NCI-H345 treated with DMSO at 0.1 percent for 48 hours (cell line): ENCODE data around the gene CACNA1C.
"Not testable (repeated sequence)": the region's sequence is repeated elsewhere in the genome, so short reads cannot be mapped to it uniquely, and the experiment has no call there.

ENCODE experiments used
- DNase-seq: peaks from one replicate; lab custom pipeline; 2025; ENCODE audit not compliant: unreplicated experiment; lab: John Stamatoyannopoulos, UW

Gene CACNA1C

GRCh38 chr12:2677142-2677880 lies 624.5 kb downstream of the CACNA1C start:
- no peak for DNase-seq

- no peak for DNase-seq
Observed at GRCh38 chr12:2678426-2678825, 625.6 kb downstream of the CACNA1C start.

DNA sequence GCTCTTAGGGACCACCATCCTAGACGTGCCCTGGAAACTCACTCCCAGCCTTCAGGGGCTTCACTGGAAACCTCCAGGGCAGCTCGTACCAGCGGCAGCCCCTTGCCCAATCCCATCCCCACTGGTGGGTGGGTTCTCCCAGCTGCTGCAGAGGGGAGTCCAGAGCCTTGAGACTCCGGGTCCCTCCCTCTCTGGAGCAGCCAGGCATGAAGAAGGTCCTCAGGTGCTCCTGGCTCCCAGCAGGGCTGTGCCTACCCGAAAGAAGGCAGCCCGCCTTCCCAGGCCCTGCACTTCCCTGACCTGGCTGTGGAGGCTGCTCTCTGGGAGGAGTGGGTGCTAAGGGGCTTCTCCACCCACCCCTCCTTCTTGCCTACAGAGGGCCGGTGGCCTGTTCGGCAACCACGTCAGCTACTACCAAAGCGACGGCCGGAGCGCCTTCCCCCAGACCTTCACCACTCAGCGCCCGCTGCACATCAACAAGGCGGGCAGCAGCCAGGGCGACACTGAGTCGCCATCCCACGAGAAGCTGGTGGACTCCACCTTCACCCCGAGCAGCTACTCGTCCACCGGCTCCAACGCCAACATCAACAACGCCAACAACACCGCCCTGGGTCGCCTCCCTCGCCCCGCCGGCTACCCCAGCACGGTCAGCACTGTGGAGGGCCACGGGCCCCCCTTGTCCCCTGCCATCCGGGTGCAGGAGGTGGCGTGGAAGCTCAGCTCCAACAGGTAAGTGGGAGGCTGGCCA lies 626.5 kb downstream of the CACNA1C start:
- no peak for DNase-seq

DNA sequence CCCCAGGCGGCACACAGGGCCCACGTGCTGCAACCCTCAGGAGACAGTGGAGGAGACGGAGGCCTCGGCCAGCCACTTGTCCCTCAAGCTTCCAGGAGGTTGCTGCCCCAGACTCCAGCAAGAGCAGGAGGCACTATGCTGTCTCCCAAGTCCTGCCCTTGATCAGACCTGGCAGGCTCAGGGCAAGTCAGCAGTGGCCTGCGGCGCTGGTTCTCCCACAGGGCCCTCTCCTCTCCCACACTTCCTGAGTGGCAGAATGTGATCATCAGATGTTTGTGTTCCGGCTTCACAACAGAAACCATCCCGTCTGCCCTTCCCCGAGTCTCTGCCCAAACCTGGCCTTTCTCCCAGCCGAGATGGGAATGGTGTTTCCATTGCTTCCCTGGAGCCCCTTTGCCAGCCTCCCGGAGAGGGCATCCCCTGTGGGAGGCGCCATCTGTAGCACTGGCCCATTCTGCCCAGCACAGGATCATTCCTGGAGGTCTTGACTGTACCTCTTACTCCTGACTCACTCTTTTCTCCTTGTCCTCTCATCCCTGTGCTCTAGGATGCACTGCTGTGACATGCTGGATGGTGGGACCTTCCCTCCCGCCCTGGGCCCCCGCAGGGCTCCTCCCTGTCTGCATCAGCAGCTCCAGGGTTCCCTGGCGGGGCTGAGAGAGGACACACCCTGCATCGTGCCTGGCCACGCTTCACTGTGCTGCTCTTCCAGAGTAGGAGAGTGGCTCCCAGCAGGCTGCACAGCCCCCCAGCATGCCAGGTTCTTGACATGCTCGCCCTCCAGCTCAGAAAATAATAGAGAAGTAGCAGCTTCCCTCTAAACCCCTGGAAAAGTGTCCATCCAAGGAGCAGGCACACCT lies 627.3 kb downstream of the CACNA1C start:
- DNase-seq, result no peak

GRCh38 chr12:2680676-2681039 lies 627.9 kb downstream of the CACNA1C start:
- DNase-seq, result no peak

GRCh38 chr12:2681450-2682205 lies 628.8 kb downstream of the CACNA1C start:
- DNase-seq, result no peak

DNA sequence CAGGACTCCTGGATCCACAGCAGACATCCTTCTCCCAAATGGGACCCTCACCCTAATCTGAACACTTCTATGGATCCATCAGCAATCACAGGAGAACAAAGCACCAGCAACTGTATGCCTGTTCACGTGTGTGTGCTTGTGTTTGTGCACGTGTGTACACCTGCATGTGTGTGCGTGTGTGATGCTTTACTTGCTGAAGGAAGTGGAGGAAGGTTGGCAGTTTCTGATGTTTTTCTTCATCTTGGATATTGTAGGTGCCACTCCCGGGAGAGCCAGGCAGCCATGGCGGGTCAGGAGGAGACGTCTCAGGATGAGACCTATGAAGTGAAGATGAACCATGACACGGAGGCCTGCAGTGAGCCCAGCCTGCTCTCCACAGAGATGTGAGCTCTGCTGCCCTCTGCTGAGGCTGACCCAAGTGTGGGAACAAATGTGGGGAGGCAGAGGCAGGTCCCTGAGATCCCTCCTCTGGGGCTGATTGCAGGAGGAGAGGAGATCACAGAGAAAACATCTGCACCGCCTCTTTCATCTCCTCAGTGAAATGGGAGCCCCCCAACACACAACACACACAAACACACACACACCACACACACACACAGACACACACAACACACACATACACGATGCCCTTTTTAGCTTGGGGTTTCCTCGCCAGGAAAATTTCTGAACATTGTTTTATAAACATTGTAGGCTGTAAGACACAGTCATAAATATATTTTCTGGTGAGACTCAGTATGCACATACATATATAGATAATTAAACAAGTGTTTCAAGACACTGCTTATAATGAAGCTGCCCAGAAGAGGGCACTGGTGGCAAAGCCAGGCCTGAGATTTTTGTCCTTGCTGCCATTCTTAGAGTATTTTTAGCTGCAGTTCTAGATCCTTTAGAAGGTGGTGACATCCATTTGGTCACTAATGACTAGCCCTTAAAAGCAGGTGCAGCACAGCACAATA lies 629.8 kb downstream of the CACNA1C start:
- DNase-seq, result peak; percentile 20

DNA sequence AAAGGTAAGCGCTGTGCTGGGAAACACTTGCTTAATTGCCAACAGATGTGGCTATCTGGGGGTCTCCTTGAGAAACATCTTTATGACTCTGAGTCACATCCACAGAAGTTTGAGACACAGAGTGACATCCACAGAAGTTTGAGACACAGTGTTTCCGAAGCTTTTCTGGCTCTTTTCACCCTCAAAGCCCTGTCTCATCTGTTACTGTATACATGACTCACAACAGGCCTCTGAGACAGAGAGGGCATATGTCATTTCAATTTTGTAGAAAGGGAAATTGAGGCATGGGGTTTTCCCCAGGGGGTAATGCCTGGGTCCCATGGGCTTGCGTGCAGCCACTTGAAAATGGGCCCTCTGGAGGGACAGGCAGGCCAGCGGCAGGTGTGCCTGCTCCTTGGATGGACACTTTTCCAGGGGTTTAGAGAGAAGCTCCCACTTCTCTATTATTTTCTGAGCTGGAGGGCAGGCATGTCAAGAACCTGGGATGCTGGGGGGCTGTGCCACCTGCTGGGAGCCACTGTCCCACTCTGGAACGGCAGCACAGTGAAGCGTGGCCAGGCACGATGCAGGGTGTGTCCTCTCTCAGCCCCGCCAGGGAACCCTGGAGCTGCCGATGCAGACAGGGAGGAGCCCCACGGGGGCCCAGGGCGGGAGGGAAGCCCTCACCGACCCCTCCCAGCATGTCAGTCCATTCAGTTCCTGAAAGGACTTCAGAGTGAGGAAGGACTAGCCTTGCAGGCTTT lies 630.7 kb downstream of the CACNA1C start:
- DNase-seq, result no peak

GRCh38 chr12:2684026-2684325 lies 631.2 kb downstream of the CACNA1C start:
- DNase-seq, result not testable (repeated sequence)

DNA sequence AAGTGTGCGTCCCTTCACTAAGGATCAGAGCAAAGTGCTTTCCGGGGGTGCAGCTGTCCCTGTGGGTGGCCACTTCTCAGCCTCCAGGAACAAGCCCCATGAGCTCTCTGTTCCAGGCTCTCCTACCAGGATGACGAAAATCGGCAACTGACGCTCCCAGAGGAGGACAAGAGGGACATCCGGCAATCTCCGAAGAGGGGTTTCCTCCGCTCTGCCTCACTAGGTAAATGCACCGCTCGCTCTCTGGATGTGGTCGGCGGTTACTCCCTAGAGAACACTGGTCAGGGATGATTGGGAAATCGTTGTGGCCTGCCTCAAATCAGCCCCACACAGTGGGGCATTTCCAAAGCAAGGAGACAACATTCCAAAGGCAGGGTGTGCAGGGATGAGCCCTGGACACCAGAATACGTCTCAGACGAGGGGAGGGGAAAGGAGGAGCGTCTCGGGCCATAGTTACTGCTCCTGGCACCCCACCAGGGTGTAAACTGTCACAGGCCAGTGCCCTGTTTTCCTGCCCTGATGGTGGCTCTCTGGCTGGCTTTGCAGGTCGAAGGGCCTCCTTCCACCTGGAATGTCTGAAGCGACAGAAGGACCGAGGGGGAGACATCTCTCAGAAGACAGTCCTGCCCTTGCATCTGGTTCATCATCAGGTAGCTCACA lies 633.0 kb downstream of the CACNA1C start:
- not testable (repeated sequence) for DNase-seq

DNA sequence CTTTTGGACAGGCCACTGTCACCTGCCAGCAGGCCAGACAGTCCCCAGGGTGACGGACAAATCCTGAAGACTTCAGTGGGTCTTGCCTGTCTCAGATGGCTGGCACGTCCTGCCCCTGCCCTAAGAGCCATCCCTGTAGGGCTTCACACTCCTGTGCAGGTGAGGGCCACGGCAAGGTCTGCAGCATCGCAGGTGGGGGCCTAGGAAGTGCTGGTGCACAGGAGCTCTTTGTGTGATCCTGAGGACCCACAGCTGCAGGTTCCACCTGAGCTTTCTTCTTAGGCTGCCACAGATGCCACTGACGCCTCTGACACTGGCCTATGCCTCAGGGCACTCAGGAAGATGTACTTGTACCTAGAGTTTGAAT lies 633.5 kb downstream of the CACNA1C start:
- DNase-seq, result no peak

GRCh38 chr12:2687058-2687457 lies 634.3 kb downstream of the CACNA1C start:
- no peak for DNase-seq

- no peak for DNase-seq
Observed at GRCh38 chr12:2687726-2688125, 634.9 kb downstream of the CACNA1C start.

GRCh38 chr12:2688381-2688931 lies 635.7 kb downstream of the CACNA1C start:
- no peak for DNase-seq

GRCh38 chr12:2689393-2689792 lies 636.6 kb downstream of the CACNA1C start:
- DNase-seq, result no peak

DNA sequence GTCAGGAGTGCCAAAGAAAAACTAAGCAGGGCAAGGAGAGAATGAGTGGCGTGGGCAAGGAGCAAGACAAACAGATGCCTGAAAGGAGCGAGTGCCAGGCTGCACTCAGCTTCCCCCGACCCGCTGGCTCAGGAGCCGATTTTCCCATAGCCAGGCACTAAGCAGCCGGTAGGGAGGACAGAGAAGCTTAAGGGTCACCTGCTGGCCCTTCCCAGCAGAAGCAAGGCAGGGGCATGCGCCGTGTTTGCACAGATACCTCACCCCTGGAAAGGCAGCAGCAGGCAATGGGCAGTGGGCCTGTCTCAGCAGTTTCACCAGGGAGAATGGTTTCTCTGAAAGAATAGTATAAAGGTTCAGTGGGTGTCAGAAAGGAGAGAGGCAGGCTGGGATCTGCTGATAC lies 637.1 kb downstream of the CACNA1C start:
- no peak for DNase-seq

- no peak for DNase-seq
Observed at GRCh38 chr12:2690348-2691005, 637.7 kb downstream of the CACNA1C start.

- DNase-seq, result peak; percentile 26
Observed at GRCh38 chr12:2691006-2691344, 638.2 kb downstream of the CACNA1C start.
